OCI-LY3 (cell line): ENCODE data around the gene RELN.

Experiments
- EZH2phosphoT487 ChIP-seq: fragments of 200-600 bp; shearing (Covaris generic); IDR thresholded peaks from 2 replicates; pipeline ENCODE4 v1.6.1; 2018; ENCODE audit warnings: antibody characterized with exemption, mixed run types, low read depth
- TF ChIP-seq, protein P1 (sequence below): fragments of 200-600, 300-600 bp; sonication (generic); IDR thresholded peaks from 2 replicates; pipeline ENCODE4 v1.5.1; 2014; ENCODE audit warnings: antibody characterized with exemption, low read length, low read depth

GRCh38 chr7:103996017-103996551 is 6.6 kb upstream of the RELN start:
- TF ChIP-seq, protein P1, sequence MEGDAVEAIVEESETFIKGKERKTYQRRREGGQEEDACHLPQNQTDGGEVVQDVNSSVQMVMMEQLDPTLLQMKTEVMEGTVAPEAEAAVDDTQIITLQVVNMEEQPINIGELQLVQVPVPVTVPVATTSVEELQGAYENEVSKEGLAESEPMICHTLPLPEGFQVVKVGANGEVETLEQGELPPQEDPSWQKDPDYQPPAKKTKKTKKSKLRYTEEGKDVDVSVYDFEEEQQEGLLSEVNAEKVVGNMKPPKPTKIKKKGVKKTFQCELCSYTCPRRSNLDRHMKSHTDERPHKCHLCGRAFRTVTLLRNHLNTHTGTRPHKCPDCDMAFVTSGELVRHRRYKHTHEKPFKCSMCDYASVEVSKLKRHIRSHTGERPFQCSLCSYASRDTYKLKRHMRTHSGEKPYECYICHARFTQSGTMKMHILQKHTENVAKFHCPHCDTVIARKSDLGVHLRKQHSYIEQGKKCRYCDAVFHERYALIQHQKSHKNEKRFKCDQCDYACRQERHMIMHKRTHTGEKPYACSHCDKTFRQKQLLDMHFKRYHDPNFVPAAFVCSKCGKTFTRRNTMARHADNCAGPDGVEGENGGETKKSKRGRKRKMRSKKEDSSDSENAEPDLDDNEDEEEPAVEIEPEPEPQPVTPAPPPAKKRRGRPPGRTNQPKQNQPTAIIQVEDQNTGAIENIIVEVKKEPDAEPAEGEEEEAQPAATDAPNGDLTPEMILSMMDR, result no peak
- TF ChIP-seq EZH2phosphoT487, result no peak
